Tibial nerve (tissue), 4 donors: Measurements from ENCODE around the gene SRP9. TPM values are rescaled to one million over a fixed set of nuclear protein-coding genes. Genes with fewer than 3 reads are reported as not detected.

Source experiments
- DNase-seq, 2 donors: peaks; one replicate each; pipeline ENCODE4 v3.0.0-alpha.2; 2019; ENCODE audit warnings: low spot score in 2 of 2
- H3K27ac ChIP-seq, 4 donors: fragments of 200-600 bp; sonication (generic) in 3 of 4; one replicate each; pipeline ENCODE4 v1.5.1; 2017 to 2019; ENCODE audit warnings: mild to moderate bottlenecking in 1 of 4
- H3K27me3 ChIP-seq, 2 donors: fragments of 200-600 bp; sonication (generic) in 1 of 2; one replicate each; pipeline versions ENCODE4 v1.5.1 to v1.6.0; 2017 to 2019
- H3K36me3 ChIP-seq, 3 donors: fragments of 200-600 bp; sonication (generic); one replicate each; pipeline ENCODE4 v1.5.1; 2018 to 2019
- H3K4me1 ChIP-seq, 4 donors: fragments of 200-600 bp; sonication (generic) in 3 of 4; one replicate each; pipeline ENCODE4 v1.5.1; 2017 to 2019
- H3K4me3 ChIP-seq, 4 donors: fragments of 200-600 bp; sonication (generic) in 3 of 4; one replicate each; pipeline ENCODE4 v1.5.1; 2017 to 2019; ENCODE audit warnings: mild to moderate bottlenecking in 1 of 4, moderate library complexity in 1 of 4
- H3K9me3 ChIP-seq, 4 donors: fragments of 200-600 bp; sonication (generic) in 3 of 4; one replicate each; pipeline ENCODE4 v1.5.1; 2017 to 2019
- EP300 ChIP-seq, 2 donors: sonication (generic); formaldehyde crosslinking; IDR thresholded peaks; one replicate each; pipeline ENCODE4 v1.6.1; 2017; ENCODE audit warnings: antibody characterized with exemption in 2 of 2, mild to moderate bottlenecking in 1 of 2
- POLR2A ChIP-seq, 2 donors: fragments of 450-650 bp; IDR thresholded peaks; one replicate each; pipeline ENCODE4 v1.6.1; 2017; ENCODE audit warnings: antibody characterized with exemption in 2 of 2, mild to moderate bottlenecking in 2 of 2, moderate library complexity in 2 of 2
- WGBS, 2 donors: methylation state at CpG; one replicate each; pipeline ENCODE4 v1.1.5; 2018; 5-methylcytosine and 5-hydroxymethylcytosine counted together
- total RNA-seq, 4 donors: library from RNA; depleted of rRNA; stranded (reverse); fragments of >200 nt; gene quantifications; one replicate each; pipeline ENCODE4 v1.1.0, GENCODE V29; 2016
- TF ChIP-seq, protein P1 (sequence below), 5 experiments: fragments of 200-600 bp in 3 of 5; fragments of 450-650 bp in 2 of 5; sonication (generic) in 3 of 5; IDR thresholded peaks; one replicate each; pipeline ENCODE4 v1.5.1; 2016 to 2019; ENCODE audit warnings: antibody characterized with exemption in 5 of 5, mild to moderate bottlenecking in 3 of 5, moderate library complexity in 2 of 5

Gene SRP9
- total RNA-seq, 4 donors from 2014 or later = 130 to 178 (median 146) TPM

GRCh38 chr1:225748529-225748928 lies 29.1 kb upstream of the SRP9 start:
- TF ChIP-seq, protein P1, sequence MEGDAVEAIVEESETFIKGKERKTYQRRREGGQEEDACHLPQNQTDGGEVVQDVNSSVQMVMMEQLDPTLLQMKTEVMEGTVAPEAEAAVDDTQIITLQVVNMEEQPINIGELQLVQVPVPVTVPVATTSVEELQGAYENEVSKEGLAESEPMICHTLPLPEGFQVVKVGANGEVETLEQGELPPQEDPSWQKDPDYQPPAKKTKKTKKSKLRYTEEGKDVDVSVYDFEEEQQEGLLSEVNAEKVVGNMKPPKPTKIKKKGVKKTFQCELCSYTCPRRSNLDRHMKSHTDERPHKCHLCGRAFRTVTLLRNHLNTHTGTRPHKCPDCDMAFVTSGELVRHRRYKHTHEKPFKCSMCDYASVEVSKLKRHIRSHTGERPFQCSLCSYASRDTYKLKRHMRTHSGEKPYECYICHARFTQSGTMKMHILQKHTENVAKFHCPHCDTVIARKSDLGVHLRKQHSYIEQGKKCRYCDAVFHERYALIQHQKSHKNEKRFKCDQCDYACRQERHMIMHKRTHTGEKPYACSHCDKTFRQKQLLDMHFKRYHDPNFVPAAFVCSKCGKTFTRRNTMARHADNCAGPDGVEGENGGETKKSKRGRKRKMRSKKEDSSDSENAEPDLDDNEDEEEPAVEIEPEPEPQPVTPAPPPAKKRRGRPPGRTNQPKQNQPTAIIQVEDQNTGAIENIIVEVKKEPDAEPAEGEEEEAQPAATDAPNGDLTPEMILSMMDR (IDR thresholded peaks at IDR 0.05) = no peak
- TF ChIP-seq EP300 (IDR thresholded peaks at IDR 0.05) (no peak), POLR2A (IDR thresholded peaks at IDR 0.05) (no peak)
- no peaks in the 10 kb centered on the region for H3K9me3 ChIP-seq
- no peak for DNase-seq
- WGBS, 2 donors = 79 to 82% methylated on average over 10 of the region's 10 CpGs
- peaks cover 0 to 53% (median 6%) of the 10 kb centered on the region in 4 donors for H3K4me1 ChIP-seq
- H3K27me3 ChIP-seq = no peaks in the 10 kb centered on the region
- no peak overlapping the region for H3K27ac ChIP-seq
- H3K4me3 ChIP-seq = no peak overlapping the region
- H3K36me3 ChIP-seq = no peaks in the 10 kb centered on the region

DNA sequence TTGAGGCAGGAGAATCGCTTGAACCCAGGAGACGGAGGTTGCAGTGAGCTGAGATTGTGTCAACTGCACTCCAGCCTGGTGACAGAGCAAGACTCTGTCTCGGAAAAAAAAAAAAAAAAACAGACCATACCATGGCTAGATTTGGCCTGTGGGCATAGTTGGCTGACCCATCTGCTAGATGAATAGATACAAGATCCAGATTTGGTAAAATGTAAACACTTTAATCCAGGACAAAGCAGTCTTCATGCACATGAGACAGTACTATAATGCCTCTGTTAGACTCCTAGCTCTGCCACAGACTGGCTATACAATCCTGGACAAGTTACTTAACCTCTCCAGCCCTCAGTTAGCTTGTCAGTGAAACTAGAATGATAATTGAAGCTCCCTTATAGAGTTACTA lies 27.9 kb upstream of the SRP9 start:
- Histone ChIP-seq H3K4me1 (peaks cover 0 to 53% (median 6%) of the 10 kb centered on the region in 4 donors), H3K36me3 (no peaks in the 10 kb centered on the region), H3K27me3 (no peaks in the 10 kb centered on the region), H3K4me3 (no peak overlapping the region), H3K9me3 (no peaks in the 10 kb centered on the region), H3K27ac (no peak overlapping the region)
- 93 to 97% methylated on average over 3 of the region's 3 CpGs for WGBS, 2 donors
- TF ChIP-seq EP300 (IDR thresholded peaks at IDR 0.05) = no peak
- TF ChIP-seq, protein P1 (IDR thresholded peaks at IDR 0.05) = no peak
- no peak for TF ChIP-seq POLR2A (IDR thresholded peaks at IDR 0.05)
- no peak for DNase-seq

- no peak for DNase-seq
- 57 to 67% methylated on average over 4 of the region's 4 CpGs for WGBS, 2 donors
- Histone ChIP-seq H3K4me3 (no peak overlapping the region), H3K27ac (peak overlapping the region in 1 of 4 donors; percentile 31), H3K36me3 (no peaks in the 10 kb centered on the region), H3K27me3 (no peaks in the 10 kb centered on the region), H3K9me3 (no peaks in the 10 kb centered on the region), H3K4me1 (peaks cover 0 to 59% (median 6%) of the 10 kb centered on the region in 4 donors)
- TF ChIP-seq POLR2A (IDR thresholded peaks at IDR 0.05) (no peak), EP300 (IDR thresholded peaks at IDR 0.05) (no peak)
- TF ChIP-seq, protein P1 (IDR thresholded peaks at IDR 0.05) = no peak
Observed at GRCh38 chr1:225750420-225750819, 27.2 kb upstream of the SRP9 start.

GRCh38 chr1:225750875-225751824 lies 26.5 kb upstream of the SRP9 start:
- Histone ChIP-seq H3K36me3 (no peaks in the 10 kb centered on the region), H3K4me3 (no peak overlapping the region), H3K9me3 (no peaks in the 10 kb centered on the region), H3K27ac (peak overlapping the region in 3 of 4 donors; percentile 2 to 33 (median 31)), H3K4me1 (peaks cover 0 to 62% (median 10%) of the 10 kb centered on the region in 4 donors), H3K27me3 (no peaks in the 10 kb centered on the region)
- 42 to 51% methylated on average over 11 of the region's 11 CpGs for WGBS, 2 donors
- TF ChIP-seq POLR2A (IDR thresholded peaks at IDR 0.05) = no peak
- no peak for DNase-seq

DNA sequence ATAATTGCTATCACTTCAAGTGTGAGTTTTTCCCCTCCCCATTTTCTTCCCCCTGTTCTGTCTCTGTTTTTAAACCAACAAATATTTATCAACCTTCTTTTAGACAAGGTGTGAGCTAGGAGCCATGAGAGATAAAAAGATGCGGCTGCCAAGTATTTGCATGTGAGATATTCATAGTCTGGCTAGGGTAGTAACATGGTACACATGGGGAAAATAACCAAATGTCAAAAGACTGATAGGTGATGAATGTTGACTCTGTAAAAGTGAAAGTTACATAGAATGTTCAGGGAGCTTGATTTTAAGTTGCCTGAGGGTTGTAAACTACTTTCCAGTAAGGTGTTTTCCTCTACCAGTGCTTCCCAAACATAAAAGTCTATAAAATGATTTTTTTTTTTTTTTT lies 25.4 kb upstream of the SRP9 start:
- WGBS, 2 donors = 85 to 97% methylated on average over 1 of the region's 1 CpG
- no peak for DNase-seq
- Histone ChIP-seq H3K27ac (no peak overlapping the region), H3K4me1 (peaks cover 0 to 59% (median 10%) of the 10 kb centered on the region in 4 donors), H3K27me3 (no peaks in the 10 kb centered on the region), H3K36me3 (no peaks in the 10 kb centered on the region), H3K4me3 (no peak overlapping the region), H3K9me3 (no peaks in the 10 kb centered on the region)
- no peak for TF ChIP-seq POLR2A (IDR thresholded peaks at IDR 0.05)
- TF ChIP-seq, protein P1 (IDR thresholded peaks at IDR 0.05) = no peak
- no peak for TF ChIP-seq EP300 (IDR thresholded peaks at IDR 0.05)
